PC-3 (cell line): ENCODE measurements around the gene SLC5A10.

Experiments used
- CTCF ChIP-seq: fragments of 300-600 bp; sonication (generic); conservative IDR thresholded peaks from 2 replicates; pipeline ENCODE4 v1.5.1; 2017; ENCODE audit warnings: antibody characterized with exemption, low read depth, mild to moderate bottlenecking, low read length
- EZH2 ChIP-seq: fragments of 300-600 bp; sonication (generic); IDR thresholded peaks from one replicate; pipeline ENCODE4 v1.6.1; 2017; ENCODE audit warnings: antibody characterized with exemption, mild to moderate bottlenecking, low read length; ENCODE audit not compliant: unreplicated experiment
- EZH2phosphoT487 ChIP-seq: fragments of 300-600 bp; sonication (generic); IDR thresholded peaks from 2 replicates; pipeline ENCODE4 v1.6.1; 2018; ENCODE audit warnings: mild to moderate bottlenecking, antibody characterized with exemption, low read length, borderline replicate concordance

GRCh38 chr17:18995220-18995619, 43.3 kb downstream of the SLC5A10 start:
- TF ChIP-seq EZH2 (no peak), CTCF (no peak), EZH2phosphoT487 (no peak)
